Endothelial cell of umbilical vein (primary cell): ENCODE measurements around the gene PPP1CA. TPM values are rescaled to one million over a fixed set of nuclear protein-coding genes. Genes with fewer than 3 reads are reported as not detected.
A peak's percentile ranks its signal among the peaks of the same experiment; 100 is the strongest.
"Not testable (repeated sequence)": the region's sequence is repeated elsewhere in the genome, so short reads cannot be mapped to it uniquely, and the experiment has no call there.

Source experiments
- BruUV-seq: library from RNA; stranded (reverse); fragments of 400-500 nt; replicated peaks from 2 replicates; lab custom pipeline; 2021; lab: Mats Ljungman, UMichigan
- CTCF ChIA-PET: fragments of 300-600, 350-600 bp; sonication (Branson Sonifier 250); formaldehyde crosslinking; loops from one replicate; lab custom pipeline; 2021; ENCODE audit warnings: antibody characterized with exemption, inconsistent platforms; lab: Charles Lee
- POLR2A ChIA-PET: fragments of 300-600, 350-600 bp; sonication (Branson Sonifier 250); formaldehyde crosslinking; loops from one replicate; lab custom pipeline; 2021; ENCODE audit warnings: antibody characterized with exemption, inconsistent platforms; lab: Charles Lee
- DNase-seq: peaks from one replicate; pipeline ENCODE4 v3.0.0-alpha.2; 2011; ENCODE audit warnings: low read depth, low spot score
- FAIRE-seq: peaks from 2 replicates; lab custom pipeline; 2011; peaks lifted over from hg19 to GRCh38; lab: Jason Lieb, UNC
- H2AFZ ChIP-seq: 2 replicates; pipeline ENCODE4 v1.6.0; 2012; ENCODE audit warnings: low read depth, low read length, control low read depth, inconsistent platforms
- H3K27ac ChIP-seq: 2 replicates; pipeline ENCODE4 v1.5.1; 2011; ENCODE audit warnings: low read depth, mild to moderate bottlenecking, control low read depth, low read length, moderate library complexity; ENCODE audit not compliant: insufficient read depth
- H3K27me3 ChIP-seq, 2 experiments: 2 replicates each; pipeline versions ENCODE4 v1.6.0 to v1.6.1; 2011; ENCODE audit warnings: low read length in 2 of 2, mixed read lengths in 1 of 2; ENCODE audit not compliant: control insufficient read depth in 2 of 2, insufficient read depth in 2 of 2
- H3K36me3 ChIP-seq, 2 experiments: 2 replicates in 1 of 2; 3 replicates in 1 of 2; pipeline ENCODE4 v1.5.1; 2011; ENCODE audit warnings: low read length in 2 of 2, mild to moderate bottlenecking in 1 of 2, moderate library complexity in 1 of 2; ENCODE audit not compliant: control insufficient read depth in 2 of 2, insufficient read depth in 2 of 2; ENCODE audit errors: extremely low read depth in 1 of 2
- H3K4me1 ChIP-seq: 3 replicates; pipeline ENCODE4 v1.5.1; 2011; ENCODE audit warnings: mild to moderate bottlenecking, low read length; ENCODE audit not compliant: control insufficient read depth, insufficient read depth; ENCODE audit errors: extremely low read depth
- H3K4me2 ChIP-seq: 2 replicates; pipeline ENCODE4 v1.6.1; 2011; ENCODE audit warnings: low read length, control low read depth, mixed read lengths; ENCODE audit not compliant: insufficient read depth
- H3K4me3 ChIP-seq, 3 experiments: fragments of 200-600 bp in 1 of 3; sonication (generic), shearing (Covaris generic) in 1 of 3; replicated peaks in 1 of 3; 2 replicates each; pipeline ENCODE4 v1.5.1; 2011 to 2016; ENCODE audit warnings: control low read depth in 3 of 3, low read length in 3 of 3, mild to moderate bottlenecking in 2 of 3, inconsistent platforms in 1 of 3, low read depth in 1 of 3, moderate library complexity in 1 of 3; ENCODE audit not compliant: insufficient read depth in 1 of 3
- H3K79me2 ChIP-seq: 2 replicates; pipeline ENCODE4 v1.6.0; 2012; ENCODE audit warnings: low read length, inconsistent platforms; ENCODE audit not compliant: control insufficient read depth, insufficient read depth
- H3K9ac ChIP-seq: replicated peaks from 2 replicates; pipeline ENCODE3; 2011; ENCODE audit warnings: low read length, control low read depth; ENCODE audit not compliant: insufficient read depth; ENCODE audit errors: extremely low read depth
- H3K9me1 ChIP-seq: replicated peaks from 3 replicates; pipeline ENCODE4 v1.6.0; 2011; ENCODE audit warnings: mild to moderate bottlenecking, low read length; ENCODE audit not compliant: control insufficient read depth, insufficient read depth; ENCODE audit errors: extremely low read depth
- H3K9me3 ChIP-seq: replicated peaks from 2 replicates; pipeline ENCODE4 v1.5.1; 2012; ENCODE audit warnings: low read length, inconsistent platforms; ENCODE audit not compliant: control insufficient read depth, insufficient read depth
- H4K20me1 ChIP-seq: replicated peaks from 2 replicates; pipeline ENCODE3; 2011; ENCODE audit warnings: mild to moderate bottlenecking, low read length; ENCODE audit not compliant: control insufficient read depth, insufficient read depth; ENCODE audit errors: extremely low read depth
- CTCF ChIP-seq, 2 donors: IDR thresholded peaks; 1 replicate in 1 of 2; 2 replicates in 1 of 2; pipeline ENCODE4 v1.5.1; 2011; ENCODE audit warnings: low read length in 2 of 2, mild to moderate bottlenecking in 2 of 2, moderate library complexity in 2 of 2, control low read depth in 1 of 2, inconsistent platforms in 1 of 2, low read depth in 1 of 2; ENCODE audit not compliant: insufficient read depth in 1 of 2; ENCODE audit errors: extremely low read depth in 1 of 2
- EZH2 ChIP-seq: IDR thresholded peaks from 2 replicates; pipeline ENCODE4 v1.6.1; 2012; ENCODE audit warnings: borderline replicate concordance, low read depth, mild to moderate bottlenecking, moderate library complexity, low read length, inconsistent platforms; ENCODE audit not compliant: severe bottlenecking
- FOS ChIP-seq: IDR thresholded peaks from 2 replicates; pipeline ENCODE4 v1.6.1; 2011; ENCODE audit warnings: mild to moderate bottlenecking, low read length, moderate library complexity, borderline replicate concordance; ENCODE audit not compliant: insufficient read depth
- GATA2 ChIP-seq: IDR thresholded peaks from 2 replicates; pipeline ENCODE4 v1.7.0; 2011; ENCODE audit warnings: low read depth, mild to moderate bottlenecking, moderate library complexity, mixed read lengths, low read length; ENCODE audit not compliant: insufficient read length, insufficient read depth
- JUN ChIP-seq: IDR thresholded peaks from 2 replicates; pipeline ENCODE4 v1.6.1; 2011; ENCODE audit warnings: borderline replicate concordance, low read depth; ENCODE audit not compliant: insufficient read length, insufficient read depth
- MAX ChIP-seq: IDR thresholded peaks from 2 replicates; pipeline ENCODE4 v1.6.1; 2011; ENCODE audit not compliant: insufficient read depth, insufficient read length
- MYC ChIP-seq: IDR thresholded peaks from one replicate; pipeline ENCODE4 v1.6.1; 2011; ENCODE audit warnings: mild to moderate bottlenecking, low read depth, low read length
- POLR2A ChIP-seq: IDR thresholded peaks from 2 replicates; pipeline ENCODE4 v1.6.1; 2012; ENCODE audit warnings: low read depth, mild to moderate bottlenecking, control low read depth, low read length
- POLR2AphosphoS5 ChIP-seq: IDR thresholded peaks from 2 replicates; pipeline ENCODE4 v1.6.1; 2012; ENCODE audit warnings: low read depth, mild to moderate bottlenecking, control low read depth, low read length, moderate library complexity; ENCODE audit not compliant: insufficient read depth
- dilution Hi-C: fragments of 300-500 bp; cut with MboI; formaldehyde crosslinking; loops from one replicate; pipeline ENCODE4 v1.15.0; 2019; ENCODE audit warnings: low sequenced_read_pairs; ENCODE audit not compliant: extremely low pct_ligation_motif_present
- intact Hi-C: fragments of 100-400 bp; cut with micrococcal nuclease; formaldehyde crosslinking; loops from one replicate; pipeline ENCODE4 v1.10.0; 2022
- polyA plus RNA-seq, 4 experiments: library from polyadenylated mRNA; depleted of rRNA in 3 of 4; stranded (reverse) in 3 of 4; unstranded in 1 of 4; fragments of >200 nt; gene quantifications; 2 replicates each; pipeline versions ENCODE4 v1.2.1 to v1.2.3, GENCODE V29; 2011 to 2012; ENCODE audit warnings: missing spikeins in 1 of 4
- total RNA-seq: library from RNA; stranded (reverse); gene quantifications from 2 replicates; pipeline ENCODE4 v1.2.3, GENCODE V29; 2021

Gene PPP1CA
- total and polyA plus RNA-seq, 2 donors (not counting 3 experiments of a cell fraction or from before 2014, with no cell fraction given), result 192 to 419 TPM

- intact Hi-C loops, result loop anchor here (1.0 to 2.0 kb wide), 3 partner anchors 19 to 67 kb away; partner anchors contain the start of genes CORO1B and TMEM134
- Histone ChIP-seq H2AFZ (peak overlapping the region; percentile 89), H3K4me2 (peak overlapping the region; percentile 81), H3K4me3 (peak overlapping the region in 2 of 3 experiments; percentile 8 to 36), H3K79me2 (peaks cover 19% of the 10 kb centered on the region), H3K4me1 (peaks cover 14% of the 10 kb centered on the region), H3K27ac (peak overlapping the region; percentile 68), H3K36me3 (peaks cover 6 to 22% of the 10 kb centered on the region in 2 experiments)
- POLR2A ChIA-PET, result interaction anchor here (0.8 to 1.8 kb wide), 6 partner anchors 10 to 181 kb away, joined by 3 to 11 read pairs (median 4); partner anchors contain the start of genes AIP, GSTP1 and RAD9A
- CTCF ChIA-PET, result interaction anchor here (0.7 to 4.2 kb wide), 35 partner anchors 10 to 181 kb away, joined by 3 to 32 read pairs (median 6); partner anchors contain the start of genes AIP, CLCF1, CORO1B and GSTP1
- H3K9ac ChIP-seq, DNase-seq, H4K20me1 ChIP-seq, H3K27me3 ChIP-seq, H3K9me1 ChIP-seq, dilution Hi-C loops, FAIRE-seq, H3K9me3 ChIP-seq: not testable (repeated sequence)
- TSS peak; percentile 47 for BruUV-seq
These were observed 658 bp upstream of the PPP1CA start for GRCh38 chr11:67402192-67402839.

GRCh38 chr11:67400942-67401494 lies 640 bp downstream of the PPP1CA start:
- Histone ChIP-seq H3K9me3 (no peaks in the 10 kb centered on the region), H4K20me1 (no peaks in the 10 kb centered on the region), H3K36me3 (peaks cover 6 to 25% of the 10 kb centered on the region in 2 experiments), H3K79me2 (peaks cover 19% of the 10 kb centered on the region), H3K4me1 (peaks cover 19% of the 10 kb centered on the region), H2AFZ (peak overlapping the region; percentile 57), H3K4me3 (peak overlapping the region; percentile 79 to 89 (median 89)), H3K4me2 (peak overlapping the region; percentile 73), H3K27me3 (no peaks in the 10 kb centered on the region), H3K27ac (peak overlapping the region; percentile 81), H3K9me1 (no peaks in the 10 kb centered on the region), H3K9ac (peak overlapping the region; percentile 89)
- intact Hi-C loops (loop anchor here (1.0 kb wide), 2 partner anchors 9 to 105 kb away; no protein-coding TSS in a partner anchor), dilution Hi-C loops (no loop called here)
- no peak for DNase-seq
- FAIRE-seq, result no peak
- no peak for TF ChIP-seq CTCF (IDR thresholded peaks at IDR 0.05; ENCODE audit: extremely low read depth in 1 of 2, insufficient read depth in 1 of 2, low read depth in 1 of 2, low read length in 2 of 2)
- TF ChIP-seq FOS, result no peak
- TF ChIP-seq MAX, result no peak
- no peak for TF ChIP-seq JUN
- TF ChIP-seq MYC, result no peak
- TF ChIP-seq POLR2AphosphoS5, result no peak
- no peak for TF ChIP-seq POLR2A
- no peak for TF ChIP-seq GATA2
- no peak for TF ChIP-seq EZH2
- BruUV-seq, result no TSS peak
- POLR2A ChIA-PET, result interaction anchor here (0.6 to 1.8 kb wide), 5 partner anchors 9 to 82 kb away, joined by 3 to 11 read pairs (median 4); partner anchors contain the start of genes AIP and RAD9A
- CTCF ChIA-PET, result interaction anchor here (0.9 to 4.2 kb wide), 35 partner anchors 9 to 182 kb away, joined by 3 to 32 read pairs (median 6); partner anchors contain the start of genes AIP, CDK2AP2, CLCF1 and CORO1B
